Renal cortical epithelial cell (primary cell): Measurements from ENCODE around the gene ALB. TPM values are rescaled to one million over a fixed set of nuclear protein-coding genes. Genes with fewer than 3 reads are reported as not detected.
A peak's percentile ranks its signal among the peaks of the same experiment; 100 is the strongest.

Experiments used
- DNase-seq: peaks from one replicate; pipeline ENCODE4 v3.0.0-alpha.2; 2011; ENCODE audit warnings: low read depth
- total RNA-seq: library from RNA; depleted of rRNA; stranded (reverse); fragments of >200 nt; gene quantifications from 2 replicates; pipeline ENCODE4 v1.2.3, GENCODE V29; 2014

The ALB gene
- total RNA-seq, 1 donor from 2014 or later: not detected

DNA sequence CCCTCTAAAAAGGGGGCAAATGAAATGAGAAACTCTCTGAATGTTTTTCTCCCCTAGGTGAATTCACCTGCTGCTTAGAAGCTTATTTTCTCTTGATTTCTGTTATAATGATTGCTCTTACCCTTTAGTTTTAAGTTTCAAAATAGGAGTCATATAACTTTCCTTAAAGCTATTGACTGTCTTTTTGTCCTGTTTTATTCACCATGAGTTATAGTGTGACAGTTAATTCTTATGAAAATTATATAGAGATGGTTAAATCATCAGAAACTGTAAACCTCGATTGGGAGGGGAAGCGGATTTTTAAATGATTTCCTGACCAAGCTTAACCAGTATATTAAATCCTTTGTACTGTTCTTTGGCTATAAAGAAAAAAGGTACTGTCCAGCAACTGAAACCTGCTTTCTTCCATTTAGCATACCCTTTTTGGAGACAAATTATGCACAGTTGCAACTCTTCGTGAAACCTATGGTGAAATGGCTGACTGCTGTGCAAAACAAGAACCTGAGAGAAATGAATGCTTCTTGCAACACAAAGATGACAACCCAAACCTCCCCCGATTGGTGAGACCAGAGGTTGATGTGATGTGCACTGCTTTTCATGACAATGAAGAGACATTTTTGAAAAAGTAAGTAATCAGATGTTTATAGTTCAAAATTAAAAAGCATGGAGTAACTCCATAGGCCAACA lies 4.2 kb downstream of the ALB start:
- DNase-seq: no peak

DNA sequence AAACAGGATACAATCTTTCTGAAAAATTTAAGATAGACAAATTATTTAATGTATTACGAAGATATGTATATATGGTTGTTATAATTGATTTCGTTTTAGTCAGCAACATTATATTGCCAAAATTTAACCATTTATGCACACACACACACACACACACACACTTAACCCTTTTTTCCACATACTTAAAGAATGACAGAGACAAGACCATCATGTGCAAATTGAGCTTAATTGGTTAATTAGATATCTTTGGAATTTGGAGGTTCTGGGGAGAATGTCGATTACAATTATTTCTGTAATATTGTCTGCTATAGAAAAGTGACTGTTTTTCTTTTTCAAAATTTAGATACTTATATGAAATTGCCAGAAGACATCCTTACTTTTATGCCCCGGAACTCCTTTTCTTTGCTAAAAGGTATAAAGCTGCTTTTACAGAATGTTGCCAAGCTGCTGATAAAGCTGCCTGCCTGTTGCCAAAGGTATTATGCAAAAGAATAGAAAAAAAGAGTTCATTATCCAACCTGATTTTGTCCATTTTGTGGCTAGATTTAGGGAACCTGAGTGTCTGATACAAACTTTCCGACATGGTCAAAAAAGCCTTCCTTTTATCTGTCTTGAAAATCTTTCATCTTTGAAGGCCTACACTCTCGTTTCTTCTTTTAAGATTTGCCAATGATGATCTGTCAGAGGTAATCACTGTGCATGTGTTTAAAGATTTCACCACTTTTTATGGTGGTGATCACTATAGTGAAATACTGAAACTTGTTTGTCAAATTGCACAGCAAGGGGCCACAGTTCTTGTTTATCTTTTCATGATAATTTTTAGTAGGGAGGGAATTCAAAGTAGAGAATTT lies 5.2 kb downstream of the ALB start:
- no peak for DNase-seq

DNA sequence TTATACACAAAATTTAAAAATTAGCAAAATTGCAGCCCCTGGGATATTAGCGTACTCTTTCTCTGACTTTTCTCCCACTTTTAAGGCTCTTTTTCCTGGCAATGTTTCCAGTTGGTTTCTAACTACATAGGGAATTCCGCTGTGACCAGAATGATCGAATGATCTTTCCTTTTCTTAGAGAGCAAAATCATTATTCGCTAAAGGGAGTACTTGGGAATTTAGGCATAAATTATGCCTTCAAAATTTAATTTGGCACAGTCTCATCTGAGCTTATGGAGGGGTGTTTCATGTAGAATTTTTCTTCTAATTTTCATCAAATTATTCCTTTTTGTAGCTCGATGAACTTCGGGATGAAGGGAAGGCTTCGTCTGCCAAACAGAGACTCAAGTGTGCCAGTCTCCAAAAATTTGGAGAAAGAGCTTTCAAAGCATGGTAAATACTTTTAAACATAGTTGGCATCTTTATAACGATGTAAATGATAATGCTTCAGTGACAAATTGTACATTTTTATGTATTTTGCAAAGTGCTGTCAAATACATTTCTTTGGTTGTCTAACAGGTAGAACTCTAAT lies 6.0 kb downstream of the ALB start:
- DNase-seq: no peak

DNA sequence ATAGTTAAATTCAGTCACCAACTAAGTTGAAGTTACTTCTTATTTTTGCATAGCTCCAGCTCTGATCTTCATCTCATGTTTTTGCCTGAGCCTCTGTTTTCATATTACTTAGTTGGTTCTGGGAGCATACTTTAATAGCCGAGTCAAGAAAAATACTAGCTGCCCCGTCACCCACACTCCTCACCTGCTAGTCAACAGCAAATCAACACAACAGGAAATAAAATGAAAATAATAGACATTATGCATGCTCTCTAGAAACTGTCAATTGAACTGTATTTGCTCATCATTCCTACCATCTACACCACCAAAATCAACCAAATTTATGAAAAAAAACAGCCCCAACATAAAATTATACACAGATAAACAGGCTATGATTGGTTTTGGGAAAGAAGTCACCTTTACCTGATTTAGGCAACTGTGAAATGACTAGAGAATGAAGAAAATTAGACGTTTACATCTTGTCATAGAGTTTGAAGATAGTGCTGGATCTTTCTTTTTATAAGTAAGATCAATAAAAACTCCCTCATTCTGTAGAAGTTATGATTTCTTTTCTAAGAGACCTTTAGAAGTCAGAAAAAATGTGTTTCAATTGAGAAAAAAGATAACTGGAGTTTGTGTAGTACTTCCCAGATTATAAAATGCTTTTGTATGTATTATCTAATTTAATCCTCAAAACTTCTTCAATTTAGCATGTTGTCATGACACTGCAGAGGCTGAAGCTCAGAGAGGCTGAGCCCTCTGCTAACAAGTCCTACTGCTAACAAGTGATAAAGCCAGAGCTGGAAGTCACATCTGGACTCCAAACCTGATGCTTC lies 7.0 kb downstream of the ALB start:
- DNase-seq: no peak

DNA sequence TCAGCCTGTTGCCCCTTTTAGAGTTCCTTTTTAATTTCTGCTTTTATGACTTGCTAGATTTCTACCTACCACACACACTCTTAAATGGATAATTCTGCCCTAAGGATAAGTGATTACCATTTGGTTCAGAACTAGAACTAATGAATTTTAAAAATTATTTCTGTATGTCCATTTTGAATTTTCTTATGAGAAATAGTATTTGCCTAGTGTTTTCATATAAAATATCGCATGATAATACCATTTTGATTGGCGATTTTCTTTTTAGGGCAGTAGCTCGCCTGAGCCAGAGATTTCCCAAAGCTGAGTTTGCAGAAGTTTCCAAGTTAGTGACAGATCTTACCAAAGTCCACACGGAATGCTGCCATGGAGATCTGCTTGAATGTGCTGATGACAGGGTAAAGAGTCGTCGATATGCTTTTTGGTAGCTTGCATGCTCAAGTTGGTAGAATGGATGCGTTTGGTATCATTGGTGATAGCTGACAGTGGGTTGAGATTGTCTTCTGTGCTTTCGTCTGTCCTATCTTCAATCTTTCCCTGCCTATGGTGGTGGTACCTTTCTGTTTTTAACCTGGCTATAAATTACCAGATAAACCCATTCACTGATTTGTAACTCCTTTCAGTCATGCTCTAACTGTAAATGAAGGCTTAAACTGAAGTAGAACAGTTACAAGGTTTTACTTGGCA lies 7.8 kb downstream of the ALB start:
- no peak for DNase-seq

DNA sequence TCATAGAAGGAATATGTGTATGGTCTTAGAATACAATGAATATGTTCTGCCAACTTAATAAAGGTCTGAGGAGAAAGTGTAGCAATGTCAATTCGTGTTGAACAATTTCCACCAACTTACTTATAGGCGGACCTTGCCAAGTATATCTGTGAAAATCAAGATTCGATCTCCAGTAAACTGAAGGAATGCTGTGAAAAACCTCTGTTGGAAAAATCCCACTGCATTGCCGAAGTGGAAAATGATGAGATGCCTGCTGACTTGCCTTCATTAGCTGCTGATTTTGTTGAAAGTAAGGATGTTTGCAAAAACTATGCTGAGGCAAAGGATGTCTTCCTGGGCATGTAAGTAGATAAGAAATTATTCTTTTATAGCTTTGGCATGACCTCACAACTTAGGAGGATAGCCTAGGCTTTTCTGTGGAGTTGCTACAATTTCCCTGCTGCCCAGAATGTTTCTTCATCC lies 9.2 kb downstream of the ALB start:
- DNase-seq: no peak

DNA sequence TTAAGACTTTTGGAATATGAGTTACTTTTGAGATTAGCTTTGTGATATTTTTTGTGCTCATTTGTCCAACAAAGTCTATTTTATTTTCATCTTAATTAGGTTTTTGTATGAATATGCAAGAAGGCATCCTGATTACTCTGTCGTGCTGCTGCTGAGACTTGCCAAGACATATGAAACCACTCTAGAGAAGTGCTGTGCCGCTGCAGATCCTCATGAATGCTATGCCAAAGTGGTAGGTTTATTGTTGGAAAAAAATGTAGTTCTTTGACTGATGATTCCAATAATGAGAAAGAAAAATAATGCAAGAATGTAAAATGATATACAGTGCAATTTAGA lies 10.8 kb downstream of the ALB start:
- no peak for DNase-seq

DNA sequence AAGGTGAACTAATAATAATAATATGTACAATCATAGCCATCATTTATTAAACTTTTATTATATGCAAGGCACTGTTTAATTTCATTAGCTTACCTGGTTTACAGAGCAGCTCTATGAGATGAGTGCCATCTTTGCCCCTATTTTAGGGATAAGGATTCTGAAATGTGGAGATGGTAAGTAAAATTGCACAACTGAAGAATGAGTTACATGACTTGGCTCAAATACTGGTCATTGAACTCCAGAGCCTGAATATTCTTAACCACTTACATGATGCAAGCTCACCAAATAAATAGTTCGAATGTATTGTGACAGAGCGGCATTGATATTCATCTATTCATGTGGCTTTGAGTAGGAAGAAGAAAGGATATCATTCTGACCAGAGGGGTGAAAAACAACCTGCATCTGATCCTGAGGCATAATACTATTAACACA lies 11.7 kb downstream of the ALB start:
- DNase-seq: peak; percentile 65

DNA sequence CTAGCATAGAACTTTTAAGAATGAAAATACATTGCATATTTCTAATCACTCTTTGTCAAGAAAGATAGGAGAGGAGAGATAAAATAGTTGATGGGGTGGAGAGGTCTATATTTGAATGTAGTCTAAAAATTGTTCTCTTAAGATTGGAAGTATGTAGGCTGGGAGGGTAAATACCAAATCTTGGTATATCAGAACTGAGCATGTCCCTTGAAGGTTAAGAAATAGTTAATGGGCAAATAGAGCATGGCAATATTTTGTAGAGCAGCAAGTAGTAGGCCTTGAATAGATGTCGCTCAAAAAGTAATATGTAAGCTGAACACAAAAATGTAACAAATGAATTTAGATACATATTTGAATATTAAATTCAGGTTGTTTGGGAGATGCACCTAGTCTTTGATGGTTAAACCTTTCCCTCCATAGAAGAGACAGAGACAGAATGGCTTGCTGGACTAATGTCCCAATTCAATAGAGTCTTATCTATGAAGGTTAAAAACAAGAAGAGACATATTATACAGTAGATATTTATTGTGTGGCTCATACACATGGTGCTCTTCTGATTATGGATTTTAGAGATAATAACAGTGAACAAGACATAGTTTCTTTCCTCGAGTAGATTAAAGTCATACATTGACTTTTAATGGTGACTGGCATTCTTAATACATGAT lies 12.5 kb downstream of the ALB start:
- no peak for DNase-seq

DNA sequence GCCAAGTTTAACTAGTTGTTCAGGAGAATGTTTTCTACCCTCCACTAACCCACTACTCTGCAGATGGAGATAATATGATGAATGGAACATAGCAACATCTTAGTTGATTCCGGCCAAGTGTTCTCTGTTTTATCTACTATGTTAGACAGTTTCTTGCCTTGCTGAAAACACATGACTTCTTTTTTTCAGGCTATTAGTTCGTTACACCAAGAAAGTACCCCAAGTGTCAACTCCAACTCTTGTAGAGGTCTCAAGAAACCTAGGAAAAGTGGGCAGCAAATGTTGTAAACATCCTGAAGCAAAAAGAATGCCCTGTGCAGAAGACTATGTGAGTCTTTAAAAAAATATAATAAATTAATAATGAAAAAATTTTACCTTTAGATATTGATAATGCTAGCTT lies 13.3 kb downstream of the ALB start:
- DNase-seq: no peak

DNA sequence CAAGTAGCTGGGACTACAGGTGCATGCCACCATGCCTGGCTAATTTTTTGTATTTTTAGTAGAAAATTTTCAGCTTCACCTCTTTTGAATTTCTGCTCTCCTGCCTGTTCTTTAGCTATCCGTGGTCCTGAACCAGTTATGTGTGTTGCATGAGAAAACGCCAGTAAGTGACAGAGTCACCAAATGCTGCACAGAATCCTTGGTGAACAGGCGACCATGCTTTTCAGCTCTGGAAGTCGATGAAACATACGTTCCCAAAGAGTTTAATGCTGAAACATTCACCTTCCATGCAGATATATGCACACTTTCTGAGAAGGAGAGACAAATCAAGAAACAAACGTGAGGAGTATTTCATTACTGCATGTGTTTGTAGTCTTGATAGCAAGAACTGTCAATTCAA lies 13.9 kb downstream of the ALB start:
- DNase-seq: peak; percentile 8

DNA sequence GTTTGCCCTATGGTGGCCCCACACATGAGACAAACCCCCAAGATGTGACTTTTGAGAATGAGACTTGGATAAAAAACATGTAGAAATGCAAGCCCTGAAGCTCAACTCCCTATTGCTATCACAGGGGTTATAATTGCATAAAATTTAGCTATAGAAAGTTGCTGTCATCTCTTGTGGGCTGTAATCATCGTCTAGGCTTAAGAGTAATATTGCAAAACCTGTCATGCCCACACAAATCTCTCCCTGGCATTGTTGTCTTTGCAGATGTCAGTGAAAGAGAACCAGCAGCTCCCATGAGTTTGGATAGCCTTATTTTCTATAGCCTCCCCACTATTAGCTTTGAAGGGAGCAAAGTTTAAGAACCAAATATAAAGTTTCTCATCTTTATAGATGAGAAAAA lies 14.6 kb downstream of the ALB start:
- no peak for DNase-seq

DNA sequence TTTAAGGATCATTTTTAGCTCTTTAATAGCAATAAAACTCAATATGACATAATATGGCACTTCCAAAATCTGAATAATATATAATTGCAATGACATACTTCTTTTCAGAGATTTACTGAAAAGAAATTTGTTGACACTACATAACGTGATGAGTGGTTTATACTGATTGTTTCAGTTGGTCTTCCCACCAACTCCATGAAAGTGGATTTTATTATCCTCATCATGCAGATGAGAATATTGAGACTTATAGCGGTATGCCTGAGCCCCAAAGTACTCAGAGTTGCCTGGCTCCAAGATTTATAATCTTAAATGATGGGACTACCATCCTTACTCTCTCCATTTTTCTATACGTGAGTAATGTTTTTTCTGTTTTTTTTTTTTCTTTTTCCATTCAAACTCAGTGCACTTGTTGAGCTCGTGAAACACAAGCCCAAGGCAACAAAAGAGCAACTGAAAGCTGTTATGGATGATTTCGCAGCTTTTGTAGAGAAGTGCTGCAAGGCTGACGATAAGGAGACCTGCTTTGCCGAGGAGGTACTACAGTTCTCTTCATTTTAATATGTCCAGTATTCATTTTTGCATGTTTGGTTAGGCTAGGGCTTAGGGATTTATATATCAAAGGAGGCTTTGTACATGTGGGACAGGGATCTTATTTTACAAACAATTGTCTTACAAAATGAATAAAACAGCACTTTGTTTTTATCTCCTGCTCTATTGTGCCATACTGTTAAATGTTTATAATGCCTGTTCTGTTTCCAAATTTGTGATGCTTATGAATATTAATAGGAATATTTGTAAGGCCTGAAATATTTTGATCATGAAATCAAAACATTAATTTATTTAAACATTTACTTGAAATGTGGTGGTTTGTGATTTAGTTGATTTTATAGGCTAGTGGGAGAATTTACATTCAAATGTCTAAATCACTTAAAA lies 15.3 kb downstream of the ALB start:
- DNase-seq: no peak

DNA sequence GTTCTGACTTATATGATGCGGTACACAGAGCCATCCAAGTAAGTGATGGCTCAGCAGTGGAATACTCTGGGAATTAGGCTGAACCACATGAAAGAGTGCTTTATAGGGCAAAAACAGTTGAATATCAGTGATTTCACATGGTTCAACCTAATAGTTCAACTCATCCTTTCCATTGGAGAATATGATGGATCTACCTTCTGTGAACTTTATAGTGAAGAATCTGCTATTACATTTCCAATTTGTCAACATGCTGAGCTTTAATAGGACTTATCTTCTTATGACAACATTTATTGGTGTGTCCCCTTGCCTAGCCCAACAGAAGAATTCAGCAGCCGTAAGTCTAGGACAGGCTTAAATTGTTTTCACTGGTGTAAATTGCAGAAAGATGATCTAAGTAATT lies 16.5 kb downstream of the ALB start:
- DNase-seq: no peak

DNA sequence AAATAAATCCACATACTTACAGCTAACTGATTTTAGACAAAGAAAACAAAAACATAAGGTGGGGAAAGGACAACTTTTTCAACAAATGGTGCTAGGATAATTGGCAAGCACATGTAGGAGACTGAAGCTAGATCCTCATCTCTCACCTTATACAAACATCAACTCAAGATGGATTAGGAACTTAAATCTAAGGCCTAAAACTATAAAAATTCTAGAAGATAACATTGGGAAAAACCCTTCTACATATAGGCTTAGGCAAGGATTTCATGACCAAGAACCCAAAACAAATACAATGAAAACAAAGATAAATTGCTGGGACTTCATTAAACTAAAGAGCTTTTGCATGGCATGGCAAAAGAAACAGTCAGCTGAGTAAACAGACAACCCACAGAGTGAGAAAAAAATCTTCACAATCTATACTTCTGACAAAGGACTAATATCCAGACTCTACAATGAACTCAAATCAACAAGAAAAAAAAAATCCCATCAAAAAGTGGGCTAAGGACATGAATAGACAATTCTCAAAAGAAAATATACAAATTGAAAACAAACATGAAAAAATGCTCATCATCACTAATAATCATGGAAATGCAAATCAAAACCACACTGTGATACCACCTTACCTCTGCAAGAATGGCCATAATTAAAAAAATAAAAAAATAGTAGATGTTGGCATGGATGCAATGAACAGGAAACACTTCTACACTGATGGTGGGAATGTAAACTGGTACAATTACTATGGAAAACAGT lies 17.8 kb downstream of the ALB start:
- no peak for DNase-seq

DNA sequence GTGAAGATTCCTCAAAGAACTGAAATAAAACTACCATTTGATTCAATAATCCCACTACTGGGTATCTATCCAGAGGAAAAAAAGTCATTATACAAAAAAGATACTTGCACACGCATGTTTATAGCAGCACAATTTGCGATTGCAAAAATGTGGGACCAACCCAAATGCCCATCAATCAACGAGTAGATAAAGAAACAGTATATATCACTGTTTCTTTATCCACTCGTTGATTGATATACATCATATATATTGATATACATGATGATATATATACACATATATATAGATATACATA lies 18.3 kb downstream of the ALB start:
- no peak for DNase-seq

DNA sequence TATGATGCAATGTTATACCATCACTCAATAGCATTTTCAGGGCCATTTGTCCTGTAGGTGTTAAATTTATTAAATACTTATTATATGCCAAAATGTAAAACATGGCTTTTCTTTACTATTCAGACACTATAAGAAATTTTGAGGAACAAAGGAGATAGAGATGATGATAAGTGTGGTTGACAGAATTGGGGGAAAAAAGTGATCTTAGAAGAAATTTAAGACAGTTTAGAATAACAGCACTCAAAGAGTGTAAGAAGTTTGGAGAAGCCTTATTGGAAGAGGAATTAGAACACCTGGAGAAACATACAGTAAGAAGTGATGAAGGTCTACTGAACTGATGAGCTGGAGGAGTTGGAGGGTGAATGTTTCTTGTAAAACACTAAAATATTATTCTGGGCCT lies 19.1 kb downstream of the ALB start:
- DNase-seq: no peak

DNA sequence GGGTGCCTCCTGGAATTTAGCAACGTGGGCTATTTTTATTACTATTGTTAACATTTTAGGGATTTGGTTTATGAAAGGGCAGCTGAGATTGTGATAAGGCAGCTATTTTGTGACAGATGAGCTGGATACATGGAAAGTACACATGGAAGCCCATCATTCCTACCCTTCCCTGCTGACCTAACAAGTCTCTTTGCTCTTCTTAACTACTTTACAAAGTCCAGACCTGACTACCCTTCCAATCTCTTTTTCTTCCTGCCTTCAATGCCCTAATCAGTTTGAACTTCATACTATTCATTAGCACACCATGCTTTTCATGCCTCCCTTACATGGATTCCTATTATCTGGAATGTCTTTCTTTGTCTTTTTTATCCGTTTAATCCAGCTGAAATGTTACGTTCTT lies 22.6 kb downstream of the ALB start:
- DNase-seq: no peak

DNA sequence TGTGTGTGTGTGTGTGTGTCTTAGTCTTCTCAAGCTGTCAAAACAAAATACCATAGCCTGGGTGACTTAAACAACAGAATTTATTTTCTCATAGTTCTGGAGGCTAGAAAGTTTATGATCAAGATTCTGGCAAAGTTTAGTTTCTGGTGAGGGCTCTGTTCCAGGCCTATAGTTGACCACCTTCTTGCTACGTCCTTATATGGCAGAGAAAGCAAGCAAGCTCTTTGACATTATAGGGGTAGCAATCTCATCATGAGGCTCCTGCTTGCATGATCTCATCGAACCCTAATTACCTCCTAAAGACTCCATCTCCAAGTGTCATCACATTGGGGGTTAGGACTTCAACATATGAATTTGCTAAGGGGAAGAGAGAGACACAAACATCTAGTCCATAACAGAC lies 25.0 kb downstream of the ALB start:
- no peak for DNase-seq
